ENCODE measurements around the gene MET. TPM values are rescaled to one million over a fixed set of nuclear protein-coding genes. Genes with fewer than 3 reads are reported as not detected.
"Not testable (repeated sequence)": the region's sequence is repeated elsewhere in the genome, so short reads cannot be mapped to it uniquely, and the experiment has no call there.

The MET gene
- polyA plus RNA-seq (ENCODE audit: insufficient read length in 4 of 4) = 10 to 100 TPM in 3 of 4 donors, 1 to 10 TPM in 1; 2.8 to 46.1 (median 39.8) TPM

GRCh38 chr7:116671681-116672595 lies at the start of gene MET:
Gene MET (plus strand): TSS chr7:116672196. CDS start chr7:116699085, 26,889 bp downstream.
- DNase-seq (ENCODE audit: low read depth in 4 of 4, low spot score in 3 of 4) = peak in 3 of 4 donors; percentile 46 to 61 (median 48)

DNA sequence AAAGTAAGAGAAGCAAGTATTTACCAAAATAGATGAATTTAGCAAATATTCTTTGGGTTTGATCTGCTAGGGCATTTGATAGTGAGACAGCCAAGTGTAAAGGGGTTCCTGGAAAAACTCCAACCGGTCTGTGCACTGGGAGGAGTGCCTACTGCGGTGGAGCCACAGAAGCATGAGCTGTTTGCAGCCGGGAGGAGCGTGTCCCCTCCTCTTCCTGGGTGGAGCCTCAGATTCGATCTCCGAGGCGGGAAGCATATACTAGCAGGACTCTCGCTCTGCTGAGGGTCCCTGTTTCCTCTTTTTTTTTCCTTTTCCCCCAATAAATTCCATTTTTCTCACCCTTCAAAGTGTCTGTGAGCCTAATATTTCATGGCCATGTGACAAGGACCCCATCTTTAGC lies 45.1 kb upstream of the MET start:
- DNase-seq (ENCODE audit: low read depth in 4 of 4, low spot score in 3 of 4) = no peak

DNA sequence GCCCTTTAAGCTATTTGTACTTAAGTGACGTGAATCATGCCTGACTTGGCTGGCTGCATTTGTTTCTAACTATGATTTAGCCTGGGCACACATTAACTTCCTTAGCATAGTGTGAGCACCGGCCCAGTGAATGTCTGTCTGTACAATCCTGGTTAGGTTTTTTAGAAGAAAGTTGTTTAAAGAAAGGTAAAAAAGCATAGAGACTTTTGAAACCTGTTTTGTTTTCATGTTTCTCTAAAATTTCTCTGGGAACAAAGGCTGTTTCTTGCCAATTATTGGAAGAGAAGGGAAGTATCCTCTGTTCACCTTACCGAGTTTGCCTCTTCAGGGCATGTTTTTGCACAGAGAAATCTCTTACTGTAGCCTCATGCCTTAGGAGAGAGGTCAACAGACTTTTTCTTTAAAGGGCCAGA lies 42.9 kb upstream of the MET start:
- peak in 1 of 4 donors; percentile 32 for DNase-seq (ENCODE audit: low read depth in 4 of 4, low spot score in 3 of 4)

GRCh38 chr7:116630357-116630756 lies 41.6 kb upstream of the MET start:
- DNase-seq (ENCODE audit: low read depth in 4 of 4, low spot score in 3 of 4) = no peak

DNA sequence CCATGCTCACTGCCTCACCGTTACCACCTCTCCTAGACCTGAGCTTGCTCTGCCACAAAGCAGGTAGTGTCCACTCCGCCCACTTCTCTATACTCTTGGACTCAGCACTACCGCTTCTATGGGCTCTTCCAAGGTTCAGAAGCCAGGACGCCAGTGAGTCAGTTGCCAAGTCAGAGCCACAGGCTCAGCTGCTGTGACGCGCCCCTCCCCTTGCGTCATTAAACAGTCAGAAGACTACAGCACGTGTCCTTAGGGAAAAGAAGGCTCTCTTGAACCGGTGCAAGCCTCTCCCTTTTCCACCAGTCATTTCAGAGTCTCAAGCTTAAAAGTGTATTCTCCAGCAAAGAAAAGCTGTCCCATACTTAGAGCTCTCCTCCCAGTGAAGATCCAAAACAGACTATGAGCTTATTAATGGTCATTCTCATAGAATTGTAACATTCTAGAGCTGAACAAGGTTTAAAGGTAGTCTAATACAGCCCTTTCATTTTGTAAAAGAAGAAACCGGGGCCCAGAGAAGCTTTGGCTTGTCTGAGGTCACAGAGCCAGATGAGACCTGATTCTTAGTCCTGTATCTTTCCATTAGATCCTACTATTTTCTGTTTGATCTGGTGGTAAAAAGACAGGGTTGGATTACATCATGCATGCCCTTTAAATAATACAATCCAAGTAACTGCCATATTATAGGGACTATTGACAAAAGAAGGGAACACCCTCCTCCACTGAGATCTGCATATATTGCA lies 40.9 kb upstream of the MET start:
- peak in 2 of 4 donors; percentile 29 to 42 for DNase-seq (ENCODE audit: low read depth in 4 of 4, low spot score in 3 of 4)

GRCh38 chr7:116631676-116632075 lies 40.3 kb upstream of the MET start:
- DNase-seq (ENCODE audit: low read depth in 4 of 4, low spot score in 3 of 4) = no peak

DNA sequence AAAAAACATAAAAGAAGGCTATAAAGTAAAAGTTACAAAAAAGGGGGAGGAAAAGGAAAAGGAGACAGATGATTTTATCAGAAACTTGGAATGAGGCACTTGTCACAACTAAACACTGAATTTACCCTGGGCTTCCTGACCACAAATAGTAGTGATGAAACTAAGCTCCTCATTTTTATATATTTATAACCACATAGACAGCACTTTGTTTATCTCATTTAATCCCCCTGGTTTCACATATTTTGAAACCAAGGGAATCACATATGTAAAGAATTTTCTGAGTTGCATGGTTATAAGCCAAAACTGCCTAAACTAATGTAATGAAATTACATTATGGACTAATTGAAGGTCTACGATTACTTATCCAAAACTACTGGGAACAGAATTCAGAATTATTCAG lies 39.6 kb upstream of the MET start:
- no peak for DNase-seq (ENCODE audit: low read depth in 4 of 4, low spot score in 3 of 4)

DNA sequence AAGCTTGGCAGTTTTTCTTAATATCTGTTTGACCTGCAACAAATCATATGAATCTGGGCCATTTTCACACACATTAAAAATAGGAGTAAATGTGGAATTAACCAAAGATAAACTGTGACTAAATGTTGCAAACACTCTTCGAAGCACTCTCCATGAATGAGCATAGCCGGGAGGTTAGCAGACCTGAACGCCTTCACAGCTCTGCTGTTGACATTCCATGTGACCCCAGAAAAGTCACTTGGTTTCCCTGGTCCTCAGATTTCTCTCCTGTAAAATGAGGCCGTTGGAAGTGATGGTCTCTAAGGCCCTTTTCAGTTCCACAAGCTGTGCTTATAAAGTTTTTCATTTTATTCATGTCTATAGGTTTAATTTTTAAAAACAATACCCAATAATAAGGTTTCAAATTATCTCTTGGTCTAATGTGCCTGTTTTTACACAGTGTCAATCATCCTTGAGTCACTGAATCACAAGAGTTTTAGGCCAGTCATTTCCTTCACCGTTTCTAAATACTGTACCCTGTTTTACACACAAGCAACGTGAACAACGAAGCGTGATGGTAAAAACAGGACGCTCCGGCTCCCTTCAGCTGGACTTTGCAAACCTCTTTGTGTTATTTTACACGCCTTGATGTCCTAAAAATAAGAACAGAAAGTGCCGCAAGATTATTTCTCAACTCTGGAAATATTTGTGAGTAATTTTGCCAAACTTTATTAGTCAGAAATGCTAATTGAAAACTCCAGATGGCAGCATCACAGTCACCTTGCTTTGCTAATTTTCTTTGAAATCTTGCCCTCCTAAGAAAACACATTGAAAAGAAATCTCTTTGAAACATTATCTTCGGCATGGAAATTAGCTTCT lies 38.6 kb upstream of the MET start:
- peak in 1 of 4 donors; percentile 53 for DNase-seq (ENCODE audit: low read depth in 4 of 4, low spot score in 3 of 4)

DNA sequence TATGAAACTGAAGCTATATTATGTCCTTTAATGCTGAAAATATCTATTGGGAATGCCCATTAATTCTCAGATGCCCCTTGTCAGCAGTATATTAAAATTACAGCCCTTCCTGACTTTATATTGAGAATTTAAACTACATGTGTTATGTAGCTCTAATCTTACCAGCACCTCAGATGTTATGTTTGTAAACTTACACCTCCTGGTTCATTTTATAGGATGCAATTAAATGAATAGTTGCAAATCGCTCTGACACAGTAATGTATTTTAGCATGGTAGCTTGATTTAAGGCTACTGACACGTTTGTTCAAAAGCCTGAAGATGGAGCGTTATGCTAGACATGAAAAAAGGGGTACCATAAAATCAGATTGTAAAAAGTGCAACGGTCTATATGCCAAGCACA lies 35.0 kb upstream of the MET start:
- no peak for DNase-seq (ENCODE audit: low read depth in 4 of 4, low spot score in 3 of 4)

DNA sequence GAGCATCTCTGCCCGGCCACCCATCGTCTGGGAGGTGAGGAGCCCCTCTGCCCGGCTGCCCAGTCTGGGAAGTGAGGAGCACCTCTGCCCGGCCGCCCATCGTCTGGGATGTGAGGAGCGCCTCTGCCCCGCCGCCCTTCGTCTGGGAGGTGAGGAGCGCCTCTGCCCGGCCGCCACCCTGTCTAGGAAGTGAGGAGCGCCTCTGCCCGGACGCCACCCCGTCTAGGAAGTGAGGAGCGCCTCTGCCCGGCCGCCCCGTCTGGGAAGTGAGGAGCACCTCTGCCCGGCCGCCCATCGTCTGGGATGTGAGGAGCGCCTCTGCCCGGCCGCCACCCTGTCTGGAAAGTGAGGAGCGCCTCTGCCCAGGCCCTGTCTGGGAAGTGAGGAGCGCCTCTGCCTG lies 33.4 kb upstream of the MET start:
- not testable (repeated sequence) for DNase-seq (ENCODE audit: low read depth in 4 of 4, low spot score in 3 of 4)

DNA sequence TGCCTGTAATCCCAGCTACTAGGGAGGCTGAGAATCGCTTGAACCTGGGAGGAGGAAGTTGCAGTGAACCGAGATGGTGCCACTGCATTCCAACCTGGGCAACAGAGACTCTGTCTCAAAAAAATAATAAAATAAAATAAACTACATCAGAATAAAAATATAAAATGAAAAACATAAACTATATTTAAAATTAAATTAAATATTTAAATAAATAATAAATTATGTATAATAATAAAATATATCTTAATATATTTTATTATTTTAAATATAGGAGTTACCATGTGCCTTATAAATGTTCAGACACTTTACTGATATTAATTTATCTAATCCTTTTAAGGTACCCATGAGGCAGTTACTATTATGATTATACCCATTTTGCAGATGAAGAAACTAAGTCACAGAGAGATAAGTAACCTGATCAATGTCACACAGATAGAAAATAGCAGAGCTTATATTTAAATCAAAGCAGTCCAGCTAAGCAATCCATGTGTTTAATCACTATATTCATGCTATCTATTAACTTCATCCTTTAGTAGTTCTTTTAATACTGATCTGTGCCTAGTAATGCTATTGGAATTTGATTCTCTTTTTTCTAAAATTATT lies 30.3 kb upstream of the MET start:
- DNase-seq (ENCODE audit: low read depth in 4 of 4, low spot score in 3 of 4) = no peak

DNA sequence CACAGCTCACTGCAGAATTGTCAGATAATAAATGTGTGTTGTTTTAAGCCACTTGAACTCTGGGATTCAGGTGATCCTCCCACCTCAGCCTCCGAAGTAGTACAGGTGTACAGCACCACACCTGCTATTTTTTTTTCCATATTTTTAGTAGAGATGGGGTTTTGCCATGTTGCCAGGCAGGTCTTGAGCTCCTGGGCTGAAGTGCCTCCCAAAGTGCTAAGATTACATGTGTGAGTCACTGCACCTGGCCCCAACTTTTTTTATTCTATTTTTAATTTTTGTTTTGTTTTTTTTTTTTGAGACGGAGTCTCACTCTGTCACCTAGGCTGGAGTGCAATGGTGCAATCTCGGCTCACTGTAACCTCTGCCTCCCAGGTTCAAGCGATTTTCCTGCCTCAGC lies 28.8 kb upstream of the MET start:
- DNase-seq (ENCODE audit: low read depth in 4 of 4, low spot score in 3 of 4) = not testable (repeated sequence)

GRCh38 chr7:116644628-116645027 lies 27.4 kb upstream of the MET start:
- DNase-seq (ENCODE audit: low read depth in 4 of 4, low spot score in 3 of 4) = no peak

DNA sequence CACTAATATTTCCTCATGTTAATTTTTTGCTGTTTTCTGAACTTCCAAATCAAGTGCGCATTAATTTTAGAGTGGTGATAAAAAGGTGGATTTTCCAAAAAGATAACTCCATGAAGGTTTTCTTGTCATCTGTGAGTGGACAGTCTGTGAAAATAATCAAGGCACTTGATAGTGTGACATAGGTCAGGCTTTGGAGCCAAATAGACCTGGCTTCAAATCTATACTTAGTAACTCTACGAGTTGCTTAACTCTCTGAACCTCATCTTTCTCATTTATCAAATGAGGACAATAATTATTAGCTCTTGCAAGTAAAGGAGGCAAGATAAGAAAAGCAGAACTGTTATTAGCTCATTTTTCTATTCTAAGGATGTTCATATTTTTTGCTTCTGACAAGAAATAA lies 24.7 kb upstream of the MET start:
- no peak for DNase-seq (ENCODE audit: low read depth in 4 of 4, low spot score in 3 of 4)

DNA sequence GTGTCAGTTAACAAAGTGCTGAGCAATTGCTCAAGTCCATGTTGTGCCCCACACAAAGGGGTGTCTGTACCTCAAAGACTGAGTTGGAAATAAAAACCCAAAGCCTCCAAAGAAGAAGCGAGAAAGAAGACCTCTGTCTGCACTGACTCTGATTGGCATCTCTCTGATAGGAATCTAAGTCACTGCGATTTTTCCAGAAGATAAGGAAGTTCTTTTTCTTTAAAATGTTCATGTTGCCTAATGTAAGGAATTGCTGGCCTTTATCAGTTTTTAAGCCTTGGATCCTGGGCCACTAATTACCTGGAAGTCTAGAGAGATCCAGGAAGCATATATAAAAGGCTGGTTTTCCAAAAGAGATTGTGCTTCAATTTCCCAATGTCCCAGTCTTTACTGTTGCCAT lies 24.1 kb upstream of the MET start:
- DNase-seq (ENCODE audit: low read depth in 4 of 4, low spot score in 3 of 4) = no peak

GRCh38 chr7:116650436-116650835 lies 21.6 kb upstream of the MET start:
- DNase-seq (ENCODE audit: low read depth in 4 of 4, low spot score in 3 of 4) = no peak

GRCh38 chr7:116652793-116653192 lies 19.2 kb upstream of the MET start:
- no peak for DNase-seq (ENCODE audit: low read depth in 4 of 4, low spot score in 3 of 4)

GRCh38 chr7:116653204-116653603 lies 18.8 kb upstream of the MET start:
- no peak for DNase-seq (ENCODE audit: low read depth in 4 of 4, low spot score in 3 of 4)

- DNase-seq (ENCODE audit: low read depth in 4 of 4, low spot score in 3 of 4) = no peak
Measured at GRCh38 chr7:116653646-116654045, 18.4 kb upstream of the MET start.

DNA sequence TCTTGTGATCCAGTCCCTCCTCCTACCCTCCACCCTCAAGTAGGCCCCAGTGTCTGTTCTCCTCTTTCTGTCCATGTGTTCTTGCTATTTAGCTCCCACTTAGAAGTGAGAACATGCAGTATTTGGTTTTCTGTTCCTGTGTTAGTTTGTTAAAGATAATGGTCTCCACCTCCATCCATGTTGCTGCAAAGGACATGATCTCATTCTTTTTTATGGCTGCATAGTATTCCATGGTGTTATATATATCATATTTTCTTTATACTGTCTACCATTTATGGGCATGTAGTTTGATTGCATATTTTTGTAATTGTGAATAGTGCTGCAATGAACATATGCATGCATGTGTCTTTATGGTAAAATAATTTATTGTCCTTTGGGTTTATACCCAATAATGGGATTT lies 12.7 kb upstream of the MET start:
- not testable (repeated sequence) for DNase-seq (ENCODE audit: low read depth in 4 of 4, low spot score in 3 of 4)
